Mucosa of stomach (tissue), 1 donor: Measurements from ENCODE around the gene MAN1C1.

Source experiments
- H3K27me3 ChIP-seq: one replicate; pipeline ENCODE4 v1.7.0; 2013; ENCODE audit warnings: mild to moderate bottlenecking, low read length; ENCODE audit not compliant: control insufficient read depth, insufficient read depth
- H3K36me3 ChIP-seq: one replicate; pipeline ENCODE4 v1.7.0; 2013; ENCODE audit warnings: low read length; ENCODE audit not compliant: control insufficient read depth, insufficient read depth
- H3K4me1 ChIP-seq: one replicate; pipeline ENCODE4 v1.7.0; 2013; ENCODE audit warnings: mild to moderate bottlenecking, low read length; ENCODE audit not compliant: control insufficient read depth, insufficient read depth
- H3K4me3 ChIP-seq: one replicate; pipeline ENCODE4 v1.7.0; 2013; ENCODE audit warnings: low read length
- H3K9ac ChIP-seq: one replicate; pipeline ENCODE4 v1.7.0; 2013; ENCODE audit warnings: mild to moderate bottlenecking, low read length, moderate library complexity
- H3K9me3 ChIP-seq: one replicate; pipeline ENCODE4 v1.7.0; 2013; ENCODE audit warnings: mild to moderate bottlenecking, low read length, moderate library complexity; ENCODE audit not compliant: control insufficient read depth
- donor health status: Pancreatic carcinoma.

The MAN1C1 gene

GRCh38 chr1:25647106-25647505 is 30.5 kb downstream of the MAN1C1 start:
- Histone ChIP-seq H3K27me3 (no peaks in the 10 kb centered on the region), H3K4me1 (no peaks in the 10 kb centered on the region), H3K36me3 (no peaks in the 10 kb centered on the region), H3K9me3 (no peaks in the 10 kb centered on the region), H3K9ac (no peak overlapping the region), H3K4me3 (no peak overlapping the region)

- no peak overlapping the region for H3K9ac ChIP-seq
- H3K27me3 ChIP-seq, result no peaks in the 10 kb centered on the region
- no peaks in the 10 kb centered on the region for H3K4me1 ChIP-seq
- H3K36me3 ChIP-seq, result no peaks in the 10 kb centered on the region
- no peak overlapping the region for H3K4me3 ChIP-seq
- H3K9me3 ChIP-seq, result no peaks in the 10 kb centered on the region
Measured at GRCh38 chr1:25647863-25648262, 31.3 kb downstream of the MAN1C1 start.

GRCh38 chr1:25648681-25649440 is 32.3 kb downstream of the MAN1C1 start:
- H3K36me3 ChIP-seq, result no peaks in the 10 kb centered on the region
- no peaks in the 10 kb centered on the region for H3K4me1 ChIP-seq
- no peak overlapping the region for H3K9ac ChIP-seq
- no peaks in the 10 kb centered on the region for H3K27me3 ChIP-seq
- no peak overlapping the region for H3K4me3 ChIP-seq
- no peaks in the 10 kb centered on the region for H3K9me3 ChIP-seq

- Histone ChIP-seq H3K9me3 (no peaks in the 10 kb centered on the region), H3K27me3 (no peaks in the 10 kb centered on the region), H3K4me1 (no peaks in the 10 kb centered on the region), H3K4me3 (no peak overlapping the region), H3K9ac (no peak overlapping the region), H3K36me3 (no peaks in the 10 kb centered on the region)
Measured at GRCh38 chr1:25649505-25650288, 33.1 kb downstream of the MAN1C1 start.

- Histone ChIP-seq H3K4me3 (no peak overlapping the region), H3K9ac (no peak overlapping the region), H3K27me3 (no peaks in the 10 kb centered on the region), H3K9me3 (no peaks in the 10 kb centered on the region), H3K36me3 (no peaks in the 10 kb centered on the region), H3K4me1 (no peaks in the 10 kb centered on the region)
Measured at GRCh38 chr1:25650289-25650576, 33.6 kb downstream of the MAN1C1 start.

GRCh38 chr1:25651036-25651640 is 34.5 kb downstream of the MAN1C1 start:
- no peaks in the 10 kb centered on the region for H3K4me1 ChIP-seq
- no peaks in the 10 kb centered on the region for H3K27me3 ChIP-seq
- H3K9ac ChIP-seq, result no peak overlapping the region
- H3K4me3 ChIP-seq, result no peak overlapping the region
- H3K36me3 ChIP-seq, result no peaks in the 10 kb centered on the region
- no peaks in the 10 kb centered on the region for H3K9me3 ChIP-seq

GRCh38 chr1:25651824-25652741 is 35.5 kb downstream of the MAN1C1 start:
- H3K9ac ChIP-seq, result no peak overlapping the region
- no peak overlapping the region for H3K4me3 ChIP-seq
- no peaks in the 10 kb centered on the region for H3K9me3 ChIP-seq
- no peaks in the 10 kb centered on the region for H3K36me3 ChIP-seq
- no peaks in the 10 kb centered on the region for H3K4me1 ChIP-seq
- H3K27me3 ChIP-seq, result no peaks in the 10 kb centered on the region

- no peak overlapping the region for H3K4me3 ChIP-seq
- no peak overlapping the region for H3K9ac ChIP-seq
- no peaks in the 10 kb centered on the region for H3K4me1 ChIP-seq
- no peaks in the 10 kb centered on the region for H3K9me3 ChIP-seq
- H3K36me3 ChIP-seq, result no peaks in the 10 kb centered on the region
- H3K27me3 ChIP-seq, result no peaks in the 10 kb centered on the region
Measured at GRCh38 chr1:25653558-25653957, 37.0 kb downstream of the MAN1C1 start.

GRCh38 chr1:25654109-25654660 is 37.6 kb downstream of the MAN1C1 start:
- no peaks in the 10 kb centered on the region for H3K27me3 ChIP-seq
- no peaks in the 10 kb centered on the region for H3K4me1 ChIP-seq

GRCh38 chr1:25657121-25657882 is 40.7 kb downstream of the MAN1C1 start:
- no peak overlapping the region for H3K4me3 ChIP-seq
- peaks cover 4% of the 10 kb centered on the region for H3K4me1 ChIP-seq

More at GRCh38 chr1:25654109-25654660, 37.6 kb downstream of the MAN1C1 start:
- no peaks in the 10 kb centered on the region for H3K36me3 ChIP-seq
- H3K9me3 ChIP-seq, result no peaks in the 10 kb centered on the region
- H3K4me3 ChIP-seq, result no peak overlapping the region
- no peak overlapping the region for H3K9ac ChIP-seq

More at GRCh38 chr1:25657121-25657882, 40.7 kb downstream of the MAN1C1 start:
- no peak overlapping the region for H3K9ac ChIP-seq
- H3K36me3 ChIP-seq, result no peaks in the 10 kb centered on the region
- H3K27me3 ChIP-seq, result no peaks in the 10 kb centered on the region
- H3K9me3 ChIP-seq, result no peaks in the 10 kb centered on the region
